Renal cortex interstitium (tissue), 11 donors: ENCODE data around the gene CDH23. TPM values are rescaled to one million over a fixed set of nuclear protein-coding genes. Genes with fewer than 3 reads are reported as not detected.

Source experiments
- DNase-seq, 11 donors: peaks; one replicate each; pipeline ENCODE4 v3.0.0-alpha.2; 2013; ENCODE audit warnings: low read depth in 9 of 11, low spot score in 4 of 11; ENCODE audit errors: extremely low read depth in 1 of 11
- polyA plus RNA-seq, 3 donors: library from polyadenylated mRNA; unstranded; fragments of 120-200 nt; gene quantifications; one replicate each; pipeline ENCODE4 v1.2.1, GENCODE V29; 2013; ENCODE audit not compliant: insufficient read length in 3 of 3

Gene CDH23
- polyA plus RNA-seq, 3 donors, result 0.78 to 2.1 (median 1.0) TPM

DNA sequence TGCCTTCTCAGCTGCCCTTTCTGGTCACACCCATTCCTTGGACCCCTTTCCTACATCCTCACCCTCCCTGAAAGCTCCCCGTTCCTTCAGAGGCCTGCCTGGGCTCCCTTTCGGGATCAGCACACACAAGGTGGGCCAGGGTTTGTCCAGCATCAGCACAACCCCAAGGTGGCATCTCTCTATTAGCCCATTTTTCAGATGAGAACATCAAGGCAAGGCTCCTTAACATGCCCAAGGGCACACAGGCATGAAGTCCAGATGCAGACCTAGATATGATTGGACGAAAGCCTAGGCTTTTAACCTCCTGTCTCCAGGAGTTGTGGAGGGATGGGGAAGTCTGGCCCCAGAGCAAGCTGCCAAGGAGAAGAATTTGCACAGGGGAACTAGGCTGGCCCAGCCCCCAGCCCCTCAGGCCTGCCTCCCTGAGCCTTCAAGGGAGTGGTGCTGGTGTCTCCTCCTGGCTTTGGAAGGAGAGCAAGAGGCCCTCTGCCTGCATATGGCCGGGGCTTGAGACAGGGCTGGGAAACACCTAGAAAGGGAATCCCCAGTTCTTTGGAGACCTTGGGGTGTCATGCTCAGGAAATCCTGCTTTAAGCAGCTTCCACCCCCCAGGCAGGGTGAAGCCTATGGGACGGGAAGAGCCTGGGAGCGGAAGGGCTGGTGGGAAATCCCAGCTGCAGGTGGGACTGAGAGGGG is 385.6 kb downstream of the CDH23 start:
- no peak for DNase-seq

DNA sequence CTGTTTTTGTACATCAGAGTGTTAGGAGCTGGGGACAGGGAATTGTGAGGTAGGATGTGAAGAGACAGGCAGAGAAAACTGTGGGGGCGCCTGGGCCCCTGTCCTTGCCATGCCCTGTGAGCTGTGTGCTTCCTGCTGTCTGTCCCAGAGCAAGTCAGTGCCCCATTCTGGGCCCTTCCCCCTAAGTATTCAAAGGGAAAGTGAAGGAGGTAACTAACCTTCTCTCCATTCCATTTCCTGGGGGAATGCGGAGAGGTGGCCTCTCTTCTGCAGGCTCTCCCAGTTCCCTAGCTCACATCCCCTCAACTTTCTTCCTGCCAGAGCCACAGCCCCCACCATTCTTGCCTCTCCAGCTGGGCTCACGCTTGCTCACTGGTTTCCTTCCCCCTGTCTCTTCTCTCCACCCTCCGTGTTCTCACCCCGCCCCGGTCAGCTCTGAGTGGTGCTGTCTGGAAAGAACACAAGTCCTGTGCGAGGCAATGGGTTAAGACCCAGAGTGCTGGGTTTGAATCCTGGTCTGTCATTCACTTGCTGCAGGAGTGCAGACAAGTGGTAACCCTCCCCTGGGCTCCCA is 386.3 kb downstream of the CDH23 start:
- no peak for DNase-seq

DNA sequence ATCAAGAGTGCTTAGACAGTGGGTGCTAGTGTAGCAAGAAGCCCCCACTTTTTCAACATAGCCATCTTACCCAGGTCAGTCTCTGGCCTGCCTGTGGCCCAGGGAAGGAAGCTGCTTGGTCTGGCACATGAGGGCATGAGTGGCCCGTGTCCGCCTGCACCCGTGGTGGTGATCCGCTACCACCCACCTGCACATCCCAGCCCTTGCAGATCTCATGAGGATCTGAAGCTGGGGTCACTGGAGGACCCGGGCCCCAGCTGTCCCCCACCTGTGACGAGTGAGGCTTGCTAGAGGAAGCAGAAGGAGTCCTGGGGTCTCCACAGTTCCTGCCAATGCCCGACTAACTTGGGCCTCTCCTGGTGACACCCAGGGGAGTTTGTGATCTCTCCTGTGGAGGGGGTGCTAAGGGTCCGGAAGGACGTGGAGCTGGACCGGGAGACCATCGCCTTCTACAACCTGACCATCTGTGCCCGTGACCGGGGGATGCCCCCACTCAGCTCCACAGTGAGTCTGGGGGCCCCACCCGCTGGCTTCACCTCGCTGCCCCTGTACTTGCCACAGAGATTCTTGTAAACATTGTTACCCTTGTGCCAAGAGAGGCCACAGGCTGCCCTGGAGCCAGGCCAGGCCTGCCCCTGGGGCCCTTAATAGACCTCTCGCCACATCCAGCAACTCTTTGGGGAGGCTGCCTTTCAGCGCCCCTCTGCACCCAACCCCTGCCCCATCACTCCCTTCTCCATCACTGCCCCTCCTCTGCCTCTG is 387.4 kb downstream of the CDH23 start:
- DNase-seq, result no peak

DNA sequence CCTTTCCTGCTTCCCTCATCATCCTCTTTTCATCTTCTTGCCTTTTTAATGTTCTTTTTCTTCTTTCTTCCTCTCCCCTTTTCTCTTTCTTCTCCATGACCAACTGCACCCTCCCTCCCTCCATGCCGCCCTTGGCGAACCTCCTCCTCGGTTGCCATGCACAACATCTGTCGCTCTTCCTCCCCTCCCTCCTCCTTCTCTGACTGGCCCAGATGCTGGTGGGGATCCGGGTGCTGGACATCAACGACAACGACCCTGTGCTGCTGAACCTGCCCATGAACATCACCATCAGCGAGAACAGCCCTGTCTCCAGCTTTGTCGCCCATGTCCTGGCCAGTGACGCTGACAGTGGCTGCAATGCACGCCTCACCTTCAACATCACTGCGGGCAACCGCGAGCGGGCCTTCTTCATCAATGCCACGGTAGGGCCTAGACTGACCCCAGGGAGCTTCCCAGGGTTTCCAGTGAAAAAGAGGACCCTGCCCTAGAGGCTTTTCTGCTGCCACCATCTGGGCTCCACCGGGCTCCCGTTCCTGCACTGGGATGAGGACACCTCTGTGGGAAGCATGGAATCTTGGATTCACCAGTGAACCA is 388.1 kb downstream of the CDH23 start:
- no peak for DNase-seq

DNA sequence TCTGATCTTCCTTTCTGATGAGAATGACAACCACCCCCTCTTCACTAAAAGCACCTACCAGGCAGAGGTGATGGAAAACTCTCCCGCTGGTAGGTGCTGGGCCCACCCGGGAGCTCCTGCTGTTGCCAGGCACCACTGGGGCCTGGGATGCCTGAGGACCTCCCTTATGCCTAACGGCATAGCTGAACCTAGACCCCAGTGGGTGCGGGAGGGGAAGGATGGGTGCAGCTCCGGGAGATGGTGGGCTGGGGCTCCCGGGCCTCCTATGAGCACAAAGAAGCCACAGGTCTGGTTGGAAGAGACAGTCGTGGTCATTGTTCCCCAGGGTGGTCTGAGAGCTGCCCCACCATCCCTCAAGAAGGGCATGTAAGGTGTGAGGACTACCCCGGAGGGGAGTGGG is 392.2 kb downstream of the CDH23 start:
- DNase-seq, result no peak

DNA sequence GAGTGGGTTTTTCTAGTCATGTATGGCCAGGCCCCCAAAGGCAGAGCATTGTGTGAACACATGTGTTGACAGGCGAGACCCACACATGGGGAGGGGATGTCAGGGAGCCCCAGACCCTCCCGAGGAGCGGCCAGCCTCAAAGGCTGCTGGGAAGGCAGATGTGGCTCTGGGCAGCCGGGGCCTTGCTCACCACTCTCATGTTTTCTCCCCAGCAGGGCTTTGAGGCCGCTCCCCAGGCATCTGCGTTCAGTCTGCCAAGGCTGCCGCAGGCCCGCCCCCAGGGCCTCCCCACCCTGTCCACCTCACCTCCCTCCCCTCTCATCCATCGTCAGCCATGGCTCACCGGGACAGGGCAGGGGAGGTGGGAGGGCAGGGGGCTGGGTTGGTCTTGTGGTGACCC is 393.2 kb downstream of the CDH23 start:
- no peak for DNase-seq

DNA sequence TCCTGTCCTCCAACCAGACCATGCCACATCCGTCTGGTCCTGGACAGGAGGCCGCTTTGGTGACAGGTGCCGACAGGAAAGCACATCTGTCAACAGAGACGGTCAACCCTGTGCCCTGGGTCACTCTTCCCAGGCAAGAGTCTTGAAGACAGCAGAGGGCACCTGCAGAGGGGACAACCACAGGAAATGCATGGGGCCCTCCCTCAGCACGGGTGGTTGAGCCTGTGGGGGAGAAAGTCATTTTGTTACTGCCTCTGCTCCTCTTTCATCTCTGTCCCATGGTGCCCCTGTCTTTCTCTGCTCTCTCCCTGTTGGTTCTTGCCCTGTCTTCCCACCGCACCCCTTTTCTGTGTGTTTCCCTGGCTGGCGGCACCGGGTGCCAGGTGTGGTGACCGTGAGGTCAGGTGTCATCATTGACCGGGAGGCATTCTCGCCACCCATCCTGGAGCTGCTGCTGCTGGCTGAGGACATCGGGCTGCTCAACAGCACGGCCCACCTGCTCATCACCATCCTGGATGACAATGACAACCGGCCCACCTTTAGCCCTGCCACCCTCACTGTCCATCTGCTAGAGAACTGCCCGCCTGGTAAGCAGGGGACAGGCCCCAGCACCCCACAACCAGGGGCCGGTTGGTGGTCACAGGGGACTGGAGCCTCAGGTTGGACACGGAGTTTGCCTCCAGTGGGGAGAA is 394.2 kb downstream of the CDH23 start:
- DNase-seq, result no peak

DNA sequence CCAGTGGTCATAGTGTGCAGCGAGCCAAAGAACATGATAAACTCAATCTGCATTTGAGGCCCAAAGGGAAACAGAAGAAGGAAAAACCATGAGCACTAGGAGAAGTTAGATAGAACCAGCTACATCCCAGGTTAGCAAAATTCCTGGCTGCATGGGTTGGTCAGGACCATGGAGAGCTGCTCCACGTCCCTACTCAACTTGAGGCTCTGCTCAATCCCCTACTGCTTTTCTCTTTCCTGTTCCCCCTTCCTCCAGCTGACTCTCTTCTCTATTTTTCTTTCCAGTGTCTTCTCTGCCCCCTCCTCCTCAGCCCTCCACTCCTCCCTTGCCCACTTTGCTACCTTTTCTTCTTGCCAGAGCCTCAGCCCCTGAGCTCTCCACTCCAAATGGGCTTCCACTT is 398.5 kb downstream of the CDH23 start:
- DNase-seq, result peak in 4 of 11 donors; percentile 20 to 53 (median 38)

DNA sequence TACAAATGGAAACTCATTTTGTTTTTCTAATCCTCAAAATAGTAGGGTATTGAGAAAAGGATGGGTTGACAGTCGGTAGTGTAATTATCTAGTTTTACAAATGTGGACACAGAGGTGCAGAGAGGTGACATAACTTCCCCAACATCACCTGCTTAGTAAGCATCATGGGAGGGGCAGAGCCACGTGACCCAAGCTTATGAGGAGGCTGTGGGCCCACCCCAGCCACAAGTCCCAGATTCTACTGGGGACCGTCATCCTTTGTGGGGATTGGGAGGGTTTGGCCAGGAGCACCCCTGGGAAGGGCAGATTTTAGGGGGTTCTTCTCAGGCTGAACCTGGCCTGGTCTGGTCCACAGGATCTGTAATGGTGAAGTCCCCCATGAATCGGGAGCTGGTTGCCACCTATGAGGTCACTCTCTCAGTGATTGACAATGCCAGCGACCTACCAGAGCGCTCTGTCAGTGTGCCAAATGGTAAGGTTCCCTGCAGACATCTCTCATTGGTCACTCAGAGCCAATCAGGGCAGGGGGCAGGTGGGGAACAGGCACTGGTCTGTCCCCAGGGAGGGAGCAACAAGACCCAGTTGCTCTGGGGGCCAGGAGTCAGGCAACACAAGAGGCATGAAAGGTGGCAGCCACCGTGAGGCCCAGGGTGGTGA is 400.2 kb downstream of the CDH23 start:
- DNase-seq, result no peak

DNA sequence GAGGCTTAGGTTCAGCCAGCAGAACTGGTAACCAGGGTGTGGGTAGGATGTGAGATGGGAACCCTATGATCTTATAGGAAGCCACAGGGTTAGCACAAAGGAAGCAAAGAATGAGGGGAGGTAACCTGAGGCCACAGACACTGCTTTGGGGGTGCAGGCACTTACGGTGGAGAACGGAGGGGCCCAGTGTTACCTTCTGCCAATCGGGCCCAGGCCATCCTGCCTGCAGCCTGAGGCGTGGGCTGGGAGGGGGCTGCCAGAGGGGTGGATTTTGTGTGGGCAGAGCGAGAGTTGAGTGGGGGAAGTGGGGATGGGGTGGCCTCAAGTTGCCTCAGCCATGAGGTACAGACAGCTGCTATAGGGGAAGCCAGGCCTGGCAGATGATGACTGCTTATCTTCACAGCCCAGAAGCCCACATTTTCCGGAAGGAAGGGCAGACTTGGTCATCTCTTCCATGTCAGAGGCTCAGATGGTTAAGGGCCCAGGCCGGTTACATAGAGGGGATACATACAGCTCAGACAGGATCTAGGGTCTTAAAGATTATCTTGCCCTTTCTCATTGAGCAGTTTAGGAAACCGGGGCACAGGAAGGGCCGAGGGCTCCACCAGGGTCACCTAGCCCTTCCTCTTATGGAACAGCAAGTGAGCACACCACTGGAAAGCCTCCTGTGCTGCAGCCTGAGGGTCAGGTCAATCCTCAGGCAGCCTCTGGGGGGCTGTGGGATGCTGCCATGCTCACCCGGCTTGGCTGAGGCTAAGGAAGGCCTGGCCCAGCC is 401.0 kb downstream of the CDH23 start:
- DNase-seq, result no peak

DNA sequence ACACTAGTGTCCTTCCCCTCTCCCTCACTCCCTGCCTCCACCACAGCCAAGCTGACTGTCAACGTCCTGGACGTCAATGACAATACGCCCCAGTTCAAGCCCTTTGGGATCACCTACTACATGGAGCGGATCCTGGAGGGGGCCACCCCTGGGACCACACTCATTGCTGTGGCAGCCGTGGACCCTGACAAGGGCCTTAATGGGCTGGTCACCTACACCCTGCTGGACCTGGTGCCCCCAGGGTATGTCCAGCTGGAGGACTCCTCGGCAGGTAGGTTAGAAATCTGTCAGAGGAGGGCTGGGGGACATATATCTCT is 401.5 kb downstream of the CDH23 start:
- DNase-seq, result no peak

DNA sequence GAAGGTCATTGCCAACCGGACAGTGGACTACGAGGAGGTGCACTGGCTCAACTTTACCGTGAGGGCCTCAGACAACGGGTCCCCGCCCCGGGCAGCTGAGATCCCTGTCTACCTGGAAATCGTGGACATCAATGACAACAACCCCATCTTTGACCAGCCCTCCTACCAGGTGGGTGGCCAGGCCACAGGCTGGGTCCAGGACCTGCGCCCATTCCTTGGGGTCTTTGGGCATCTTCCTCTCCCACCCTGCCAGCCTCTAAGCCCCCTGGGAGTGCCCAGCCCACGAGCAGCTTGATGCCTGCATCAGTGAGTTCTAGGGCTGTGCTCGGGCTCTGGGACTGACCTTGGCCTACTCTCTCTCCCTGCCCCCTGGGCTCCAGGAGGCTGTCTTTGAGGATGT is 402.4 kb downstream of the CDH23 start:
- no peak for DNase-seq

DNA sequence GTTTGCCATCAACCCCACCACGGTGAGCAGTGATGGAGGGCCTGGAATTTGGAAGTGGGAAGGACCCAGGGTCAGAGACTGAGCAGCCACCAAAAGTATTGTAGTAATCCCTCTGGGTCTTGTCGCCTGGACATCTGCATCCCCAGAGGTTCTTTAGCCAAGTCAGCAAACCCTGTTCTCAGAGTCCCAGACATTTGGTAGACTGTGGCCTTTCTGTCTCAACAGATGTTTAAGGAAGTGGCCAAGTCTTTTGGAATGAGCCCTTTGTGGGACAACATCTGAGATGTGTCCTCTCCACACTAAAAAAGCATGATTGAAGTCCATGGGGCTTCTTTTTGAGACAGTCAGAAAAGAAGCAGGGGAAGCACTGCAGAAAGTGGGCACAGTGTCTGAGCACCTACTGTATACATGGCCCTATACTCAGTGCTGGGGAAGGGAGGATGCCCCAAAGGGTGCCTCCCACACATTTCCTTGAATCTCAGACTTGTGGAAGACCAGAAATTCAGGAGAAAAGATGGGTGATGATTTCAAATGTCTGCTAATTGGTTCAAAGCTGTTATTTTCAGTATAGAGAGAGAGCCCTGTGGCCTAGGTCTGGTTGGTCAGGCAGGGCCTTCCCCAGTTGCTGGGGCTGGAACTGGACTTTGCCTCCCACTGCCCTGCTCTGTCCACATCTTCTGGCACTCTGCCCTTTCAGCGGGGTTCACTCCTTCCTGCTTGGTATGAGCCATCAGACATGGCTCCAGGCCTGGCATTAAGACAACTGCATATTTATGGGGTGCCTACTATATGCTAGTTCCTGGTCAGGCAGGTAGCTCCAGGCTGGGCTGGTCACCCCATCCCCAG is 403.1 kb downstream of the CDH23 start:
- no peak for DNase-seq

DNA sequence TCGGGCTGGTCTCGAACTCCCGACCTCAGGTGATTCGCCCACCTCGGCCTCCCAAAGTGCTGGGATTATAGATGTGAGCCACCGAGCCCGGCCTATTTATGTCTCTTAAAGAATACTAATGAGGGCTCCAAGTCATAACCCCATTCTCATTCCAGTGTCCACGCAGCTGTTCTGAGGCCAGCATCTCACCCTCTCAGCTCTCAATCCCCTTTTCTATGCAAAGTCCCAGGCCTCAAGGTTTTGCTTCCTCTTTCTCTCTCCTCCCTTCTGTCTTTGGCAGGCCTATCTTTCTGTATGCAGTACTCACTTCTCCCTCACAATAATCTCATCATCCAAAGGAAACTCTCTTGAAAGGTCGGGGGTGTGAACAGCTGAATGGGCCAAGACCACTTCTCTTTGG is 404.6 kb downstream of the CDH23 start:
- no peak for DNase-seq

DNA sequence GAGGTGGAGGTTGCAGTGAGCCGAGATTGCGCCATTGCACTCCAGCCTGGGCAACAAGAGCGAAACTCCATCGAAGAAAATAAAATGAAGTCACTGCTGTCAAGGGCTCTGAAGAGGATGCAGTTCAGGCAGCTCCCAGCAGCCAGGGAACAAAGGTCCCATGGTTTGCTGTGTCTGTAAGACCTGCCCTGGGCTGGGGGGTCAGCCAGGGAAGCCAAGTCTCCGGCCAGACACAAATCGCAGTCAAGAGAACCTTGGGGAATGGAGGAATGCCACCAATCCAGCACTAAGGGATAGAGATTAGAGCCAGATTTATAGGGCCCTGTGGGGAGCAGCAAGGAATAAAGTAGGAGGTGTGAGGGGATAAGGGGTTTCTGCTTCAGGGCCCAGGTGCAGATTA is 405.5 kb downstream of the CDH23 start:
- DNase-seq, result no peak

DNA sequence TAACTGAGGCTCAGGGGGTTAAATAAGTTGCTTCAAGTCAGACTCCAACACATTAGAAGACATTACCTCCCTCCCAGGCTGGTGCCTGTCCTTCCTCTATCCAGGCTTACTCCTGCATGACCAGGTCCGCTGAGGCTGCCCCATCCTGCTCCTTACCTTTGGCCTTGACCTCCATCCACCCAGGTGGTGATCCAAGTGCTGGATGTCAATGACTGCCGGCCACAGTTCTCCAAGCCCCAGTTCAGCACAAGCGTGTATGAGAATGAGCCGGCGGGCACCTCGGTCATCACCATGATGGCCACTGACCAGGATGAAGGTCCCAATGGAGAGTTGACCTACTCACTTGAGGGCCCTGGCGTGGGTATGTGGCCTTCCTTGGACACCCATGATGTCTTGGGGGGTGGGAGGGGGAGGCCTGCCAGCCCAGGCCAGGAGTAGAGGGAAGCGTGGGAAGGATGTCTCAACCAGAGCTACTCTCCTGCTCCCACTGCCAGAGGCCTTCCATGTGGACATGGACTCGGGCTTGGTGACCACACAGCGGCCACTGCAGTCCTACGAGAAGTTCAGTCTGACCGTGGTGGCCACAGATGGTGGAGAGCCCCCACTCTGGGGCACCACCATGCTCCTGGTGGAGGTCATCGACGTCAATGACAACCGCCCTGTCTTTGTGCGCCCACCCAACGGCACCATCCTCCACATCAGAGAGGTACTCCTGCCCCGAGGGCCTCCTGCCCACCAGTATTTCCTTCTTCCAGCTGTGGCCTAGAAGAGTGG is 406.2 kb downstream of the CDH23 start:
- no peak for DNase-seq

DNA sequence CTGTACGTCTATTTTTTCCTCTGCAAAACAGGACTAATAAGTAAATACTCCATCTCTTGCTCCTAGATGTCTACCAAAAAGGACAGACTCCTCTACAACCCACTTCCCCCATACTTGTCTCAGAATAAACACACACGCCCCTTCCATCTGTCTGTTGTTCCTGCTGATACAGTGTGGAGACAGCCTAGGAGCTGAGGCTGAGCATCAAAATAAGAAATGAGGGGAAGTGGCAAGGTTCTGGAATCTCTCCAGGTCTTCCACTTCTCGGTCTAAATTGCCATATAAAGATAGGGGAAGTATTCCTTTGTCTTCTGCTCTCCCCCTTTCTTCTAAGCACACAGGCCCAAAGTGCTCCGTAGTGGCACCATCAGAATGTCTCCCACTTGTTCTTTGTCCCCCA is 407.4 kb downstream of the CDH23 start:
- DNase-seq, result no peak
